NCI-H1436 (cell line): ENCODE measurements around the gene FLYWCH2.
"Not testable (repeated sequence)": the region's sequence is repeated elsewhere in the genome, so short reads cannot be mapped to it uniquely, and the experiment has no call there.

Experiments
- DNase-seq: peaks from one replicate; lab custom pipeline; 2025; lab: John Stamatoyannopoulos, UW

FLYWCH2 gene

GRCh38 chr16:2912330-2913199 is 29.6 kb downstream of the FLYWCH2 start:
- no peak for DNase-seq

- DNase-seq, result no peak
Measured at GRCh38 chr16:2913603-2914002, 30.6 kb downstream of the FLYWCH2 start.

- no peak for DNase-seq
Measured at GRCh38 chr16:2914233-2914632, 31.2 kb downstream of the FLYWCH2 start.

GRCh38 chr16:2915196-2915929 is 32.3 kb downstream of the FLYWCH2 start:
- DNase-seq, result no peak

- DNase-seq, result peak; percentile 43
Measured at GRCh38 chr16:2919511-2920255, 36.7 kb downstream of the FLYWCH2 start.

- no peak for DNase-seq
Measured at GRCh38 chr16:2923481-2923880, 40.5 kb downstream of the FLYWCH2 start.

GRCh38 chr16:2924901-2925755 is 42.1 kb downstream of the FLYWCH2 start:
- no peak for DNase-seq

- DNase-seq, result no peak
Measured at GRCh38 chr16:2925951-2926649, 43.1 kb downstream of the FLYWCH2 start.

GRCh38 chr16:2926650-2926999 is 43.6 kb downstream of the FLYWCH2 start:
- DNase-seq, result no peak

GRCh38 chr16:2927010-2927646 is 44.1 kb downstream of the FLYWCH2 start:
- DNase-seq, result peak; percentile 86

GRCh38 chr16:2928151-2928550 is 45.1 kb downstream of the FLYWCH2 start:
- not testable (repeated sequence) for DNase-seq

- no peak for DNase-seq
Measured at GRCh38 chr16:2928796-2929195, 45.8 kb downstream of the FLYWCH2 start.

- DNase-seq, result no peak
Measured at GRCh38 chr16:2929693-2930092, 46.7 kb downstream of the FLYWCH2 start.

- DNase-seq, result no peak
Measured at GRCh38 chr16:2930236-2930635, 47.2 kb downstream of the FLYWCH2 start.

- not testable (repeated sequence) for DNase-seq
Measured at GRCh38 chr16:2931231-2931914, 48.4 kb downstream of the FLYWCH2 start.

GRCh38 chr16:2933136-2933535 is 50.1 kb downstream of the FLYWCH2 start:
- no peak for DNase-seq

GRCh38 chr16:2933701-2934100 is 50.7 kb downstream of the FLYWCH2 start:
- no peak for DNase-seq

- no peak for DNase-seq
Measured at GRCh38 chr16:2934450-2934849, 51.4 kb downstream of the FLYWCH2 start.

GRCh38 chr16:2936436-2937011 is 53.5 kb downstream of the FLYWCH2 start:
- no peak for DNase-seq

- no peak for DNase-seq
Measured at GRCh38 chr16:2937170-2937569, 54.2 kb downstream of the FLYWCH2 start.
